ENCODE measurements around the gene SND1.

SND1 gene

DNA sequence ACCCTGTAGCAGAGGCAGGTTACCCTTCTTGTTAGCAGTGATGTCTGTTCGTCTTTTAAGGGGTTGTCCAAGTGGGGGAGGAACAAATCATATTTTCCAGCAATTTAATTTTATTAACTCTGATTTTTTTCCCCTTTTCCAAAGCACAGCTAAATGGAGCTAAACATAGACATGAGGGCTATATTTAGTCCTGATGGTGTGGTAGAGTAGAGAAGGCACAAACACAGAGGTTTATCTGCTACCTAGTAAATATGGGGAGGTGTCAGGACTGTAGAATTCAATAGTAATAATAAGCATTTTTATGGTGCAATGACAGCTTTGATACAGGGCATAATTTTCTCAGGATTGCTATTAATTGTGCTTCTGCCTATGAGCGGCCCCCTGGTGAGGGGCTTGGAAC is 356.8 kb downstream of the SND1 start:
- Histone ChIP-seq H3K4me3 (no peak overlapping the region), H3K27ac (no peak overlapping the region), H3K9ac (ENCODE audit: insufficient read length) (no peak overlapping the region), H3K36me3 (ENCODE audit: insufficient read depth, low read length) (peaks cover 19% of the 10 kb centered on the region; the same call in 1 of the 2 replicates), H3K9me3 (ENCODE audit: low read depth, low read length) (no peaks in the 10 kb centered on the region)
- TF ChIP-seq EZH2 (IDR thresholded peaks at IDR 0.05) (no peak), FOXP2 (optimal IDR thresholded peaks at IDR 0.05; ENCODE audit: control extremely low read depth, extremely low read length, insufficient read depth) (no peak), POLR2AphosphoS5 (IDR thresholded peaks at IDR 0.05; ENCODE audit: borderline replicate concordance, low read depth, low read length) (no peak)
- no peak for DNase-seq (ENCODE audit: low read depth, low spot score)

DNA sequence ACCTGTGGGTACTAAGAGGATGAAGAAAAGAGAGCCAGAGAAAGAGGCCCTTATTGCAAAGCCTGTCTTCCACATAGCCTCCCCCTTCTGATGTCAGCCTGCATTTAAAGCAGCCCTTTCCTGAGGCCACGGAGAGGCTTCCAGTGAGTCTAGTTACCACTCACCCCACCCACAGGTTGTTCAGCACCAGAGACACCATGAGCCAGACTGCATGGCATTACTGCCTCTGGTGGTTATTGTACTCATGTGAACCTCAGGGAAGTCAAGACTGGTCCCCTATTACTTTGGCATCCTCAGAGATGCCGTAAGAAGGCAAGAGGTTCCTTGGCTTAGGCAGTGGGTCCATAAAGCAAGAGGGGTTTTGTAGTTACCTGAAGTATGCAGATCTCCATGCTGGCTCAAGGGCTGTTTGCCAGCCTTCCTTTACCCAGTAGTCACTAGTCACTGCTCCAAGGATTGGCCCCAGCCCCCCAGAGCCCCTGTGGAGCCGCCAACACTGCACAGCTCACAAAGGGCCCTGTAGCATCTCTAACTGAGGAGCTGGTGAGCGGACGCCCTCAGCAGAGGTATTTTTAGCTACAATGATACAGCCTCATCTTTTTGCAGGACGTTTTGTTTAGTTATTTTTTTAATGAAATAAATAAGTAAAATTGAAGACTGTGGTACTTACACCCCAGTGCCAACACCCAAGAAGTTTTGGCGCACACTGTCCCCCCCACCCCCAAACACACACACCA is 358.6 kb downstream of the SND1 start:
- TF ChIP-seq FOXP2 (optimal IDR thresholded peaks at IDR 0.05; ENCODE audit: control extremely low read depth, extremely low read length, insufficient read depth), result no peak
- TF ChIP-seq EZH2 (IDR thresholded peaks at IDR 0.05), result no peak
- no peak for TF ChIP-seq POLR2AphosphoS5 (IDR thresholded peaks at IDR 0.05; ENCODE audit: borderline replicate concordance, low read depth, low read length)
- no peaks in the 10 kb centered on the region for H3K9me3 ChIP-seq (ENCODE audit: low read depth, low read length)
- no peak for DNase-seq (ENCODE audit: low read depth, low spot score)

GRCh38 chr7:128011131-128011661 is 359.2 kb downstream of the SND1 start:
- peaks cover 15% of the 10 kb centered on the region for H3K36me3 ChIP-seq (ENCODE audit: insufficient read depth, low read length)
- TF ChIP-seq FOXP2 (optimal IDR thresholded peaks at IDR 0.05; ENCODE audit: control extremely low read depth, extremely low read length, insufficient read depth) (no peak), POLR2AphosphoS5 (IDR thresholded peaks at IDR 0.05; ENCODE audit: borderline replicate concordance, low read depth, low read length) (no peak), EZH2 (IDR thresholded peaks at IDR 0.05) (no peak)
- no peak for DNase-seq (ENCODE audit: low read depth, low spot score)
- no peak overlapping the region for H3K4me3 ChIP-seq
- no peak overlapping the region for H3K9ac ChIP-seq (ENCODE audit: insufficient read length)
- no peak overlapping the region for H3K27ac ChIP-seq
- H3K9me3 ChIP-seq (ENCODE audit: low read depth, low read length), result no peaks in the 10 kb centered on the region

More for the DNA sequence above, 358.6 kb downstream of the SND1 start:
- Histone ChIP-seq H3K9ac (ENCODE audit: insufficient read length) (no peak overlapping the region), H3K27ac (no peak overlapping the region), H3K36me3 (ENCODE audit: insufficient read depth, low read length) (peaks cover 17% of the 10 kb centered on the region), H3K4me3 (no peak overlapping the region)

- Histone ChIP-seq H3K9me3 (ENCODE audit: low read depth, low read length) (no peaks in the 10 kb centered on the region), H3K4me3 (no peak overlapping the region), H3K9ac (ENCODE audit: insufficient read length) (no peak overlapping the region), H3K27ac (no peak overlapping the region), H3K36me3 (ENCODE audit: insufficient read depth, low read length) (peaks cover 12% of the 10 kb centered on the region)
- TF ChIP-seq FOXP2 (optimal IDR thresholded peaks at IDR 0.05; ENCODE audit: control extremely low read depth, extremely low read length, insufficient read depth) (no peak), EZH2 (IDR thresholded peaks at IDR 0.05) (no peak), POLR2AphosphoS5 (IDR thresholded peaks at IDR 0.05; ENCODE audit: borderline replicate concordance, low read depth, low read length) (no peak)
- no peak for DNase-seq (ENCODE audit: low read depth, low spot score)
Measured at GRCh38 chr7:128014811-128015210, 362.8 kb downstream of the SND1 start.

GRCh38 chr7:128017460-128017859 is 365.5 kb downstream of the SND1 start:
- TF ChIP-seq POLR2AphosphoS5 (IDR thresholded peaks at IDR 0.05; ENCODE audit: borderline replicate concordance, low read depth, low read length), result no peak
- TF ChIP-seq FOXP2 (optimal IDR thresholded peaks at IDR 0.05; ENCODE audit: control extremely low read depth, extremely low read length, insufficient read depth), result no peak
- Histone ChIP-seq H3K9me3 (ENCODE audit: low read depth, low read length) (no peaks in the 10 kb centered on the region), H3K9ac (ENCODE audit: insufficient read length) (no peak overlapping the region), H3K27ac (no peak overlapping the region), H3K36me3 (ENCODE audit: insufficient read depth, low read length) (peaks cover 24% of the 10 kb centered on the region), H3K4me3 (no peak overlapping the region)
- no peak for DNase-seq (ENCODE audit: low read depth, low spot score)

DNA sequence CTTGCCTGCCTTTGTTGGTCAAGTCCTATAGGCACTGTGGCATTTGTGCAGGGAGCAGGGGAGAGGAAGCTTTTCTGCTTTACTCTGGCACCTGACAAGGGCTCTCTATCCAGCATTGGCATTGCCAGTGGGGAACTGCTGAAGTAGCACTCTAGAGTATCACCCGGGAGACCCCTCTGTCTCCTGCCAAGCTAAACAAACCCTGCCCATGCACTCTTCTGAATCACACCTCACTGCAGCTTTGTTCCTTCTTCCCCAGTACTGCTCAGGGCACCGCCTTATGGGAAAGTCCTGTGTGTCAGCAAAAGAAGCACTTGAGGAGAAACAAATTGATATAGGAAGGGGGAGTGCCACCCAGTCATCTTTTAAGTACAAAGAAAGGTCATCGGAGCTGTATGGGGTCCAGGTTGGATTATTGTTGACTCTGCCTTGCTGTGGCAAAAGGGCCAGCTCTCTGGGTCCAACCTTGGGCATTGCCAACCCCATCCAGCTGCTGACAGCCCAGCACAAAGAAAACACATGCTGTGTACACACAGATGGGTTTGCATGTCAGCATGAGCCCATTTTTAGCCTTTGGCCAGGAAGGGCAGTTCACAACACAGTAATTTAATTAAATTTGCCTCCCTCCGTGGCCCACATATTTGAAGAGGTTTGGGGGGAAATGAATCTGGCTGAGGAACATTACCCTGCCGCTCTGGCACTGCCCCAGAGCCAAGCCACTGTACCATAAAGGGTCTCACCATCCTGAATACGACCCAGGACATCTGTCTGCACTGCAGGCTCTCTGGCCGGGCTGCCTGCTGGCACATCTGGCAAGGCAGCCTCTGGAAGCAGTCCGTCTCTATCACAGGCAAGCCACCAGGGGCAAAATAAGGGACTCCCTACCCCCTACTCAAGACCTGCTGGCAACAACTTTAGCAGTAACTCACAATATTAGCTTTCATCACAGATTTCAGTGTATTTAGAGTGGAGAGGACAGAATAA is 366.2 kb downstream of the SND1 start:
- H3K27ac ChIP-seq, result no peak overlapping the region
- TF ChIP-seq EZH2 (IDR thresholded peaks at IDR 0.05), result no peak
- no peak for TF ChIP-seq POLR2AphosphoS5 (IDR thresholded peaks at IDR 0.05; ENCODE audit: borderline replicate concordance, low read depth, low read length)
- TF ChIP-seq FOXP2 (optimal IDR thresholded peaks at IDR 0.05; ENCODE audit: control extremely low read depth, extremely low read length, insufficient read depth), result no peak
- H3K4me3 ChIP-seq, result no peak overlapping the region
- H3K36me3 ChIP-seq (ENCODE audit: insufficient read depth, low read length), result peaks cover 24% of the 10 kb centered on the region
- no peaks in the 10 kb centered on the region for H3K9me3 ChIP-seq (ENCODE audit: low read depth, low read length)
- no peak for DNase-seq (ENCODE audit: low read depth, low spot score)
- no peak overlapping the region for H3K9ac ChIP-seq (ENCODE audit: insufficient read length)

- Histone ChIP-seq H3K9ac (ENCODE audit: insufficient read length) (no peak overlapping the region), H3K4me3 (no peak overlapping the region), H3K9me3 (ENCODE audit: low read depth, low read length) (no peaks in the 10 kb centered on the region), H3K27ac (no peak overlapping the region), H3K36me3 (ENCODE audit: insufficient read depth, low read length) (peaks cover 30% of the 10 kb centered on the region)
- DNase-seq (ENCODE audit: low read depth, low spot score), result no peak
- no peak for TF ChIP-seq FOXP2 (optimal IDR thresholded peaks at IDR 0.05; ENCODE audit: control extremely low read depth, extremely low read length, insufficient read depth)
- TF ChIP-seq POLR2AphosphoS5 (IDR thresholded peaks at IDR 0.05; ENCODE audit: borderline replicate concordance, low read depth, low read length), result no peak
- TF ChIP-seq EZH2 (IDR thresholded peaks at IDR 0.05), result no peak
Measured at GRCh38 chr7:128019288-128019687, 367.3 kb downstream of the SND1 start.

GRCh38 chr7:128020159-128020558 is 368.2 kb downstream of the SND1 start:
- DNase-seq (ENCODE audit: low read depth, low spot score), result no peak
- TF ChIP-seq FOXP2 (optimal IDR thresholded peaks at IDR 0.05; ENCODE audit: control extremely low read depth, extremely low read length, insufficient read depth) (no peak), POLR2AphosphoS5 (IDR thresholded peaks at IDR 0.05; ENCODE audit: borderline replicate concordance, low read depth, low read length) (no peak), EZH2 (IDR thresholded peaks at IDR 0.05) (no peak)
- Histone ChIP-seq H3K9me3 (ENCODE audit: low read depth, low read length) (no peaks in the 10 kb centered on the region), H3K9ac (ENCODE audit: insufficient read length) (no peak overlapping the region), H3K27ac (no peak overlapping the region), H3K4me3 (no peak overlapping the region), H3K36me3 (ENCODE audit: insufficient read depth, low read length) (peaks cover 33% of the 10 kb centered on the region)
